Thyroid gland (tissue), 4 donors: ENCODE data around the gene NOL4. TPM values are rescaled to one million over a fixed set of nuclear protein-coding genes. Genes with fewer than 3 reads are reported as not detected.

ENCODE experiments used
- DNase-seq, 2 donors: peaks; one replicate each; pipeline ENCODE4 v3.0.0-alpha.2; 2019
- H3K27ac ChIP-seq, 3 donors: fragments of 200-600 bp; sonication (generic); 1 replicate in 2 of 3; 2 replicates in 1 of 3; pipeline ENCODE4 v1.5.1; 2016 to 2019; ENCODE audit warnings: mild to moderate bottlenecking in 1 of 3, moderate library complexity in 1 of 3
- H3K27me3 ChIP-seq: fragments of 200-600 bp; sonication (generic); one replicate; pipeline ENCODE4 v1.5.1; 2019
- H3K36me3 ChIP-seq, 2 donors: fragments of 200-600 bp; sonication (generic); one replicate each; pipeline ENCODE4 v1.5.1; 2016 to 2019
- H3K4me1 ChIP-seq, 2 donors: fragments of 200-600 bp; sonication (generic); one replicate each; pipeline ENCODE4 v1.5.1; 2017 to 2019
- H3K4me3 ChIP-seq, 3 donors: fragments of 200-600 bp; sonication (generic); replicated peaks in 1 of 3; 1 replicate in 2 of 3; 2 replicates in 1 of 3; pipeline ENCODE4 v1.5.1; 2016; ENCODE audit warnings: mild to moderate bottlenecking in 1 of 3
- H3K9me3 ChIP-seq: fragments of 200-600 bp; sonication (generic); one replicate; pipeline ENCODE4 v1.5.1; 2017
- CTCF ChIP-seq, 6 experiments: fragments of 200-600 bp in 3 of 6; fragments of 450-650 bp in 3 of 6; sonication (generic) in 3 of 6; IDR thresholded peaks; one replicate each; pipeline ENCODE4 v1.5.1; 2016 to 2019; ENCODE audit warnings: antibody characterized with exemption in 6 of 6, mild to moderate bottlenecking in 2 of 6, inconsistent platforms in 1 of 6, moderate library complexity in 1 of 6
- POLR2A ChIP-seq, 2 donors: fragments of 450-650 bp; IDR thresholded peaks; one replicate each; pipeline ENCODE4 v1.6.1; 2017; ENCODE audit warnings: antibody characterized with exemption in 2 of 2, mild to moderate bottlenecking in 2 of 2, moderate library complexity in 1 of 2
- WGBS, 2 donors: methylation state at CpG; one replicate each; pipeline ENCODE4 v1.1.5; 2017; 5-methylcytosine and 5-hydroxymethylcytosine counted together
- intact Hi-C: fragments of 100-400 bp; cut with DNase I; formaldehyde crosslinking; loops from one replicate; pipeline ENCODE4 v1.15.1; 2023
- total RNA-seq, 4 donors: library from RNA; depleted of rRNA; stranded (reverse); fragments of >200 nt; gene quantifications; one replicate each; pipeline ENCODE4 v1.2.3, GENCODE V29; 2016

The NOL4 gene
- total RNA-seq, 4 donors from 2014 or later = 0.81 to 14.3 (median 8.7) TPM

- intact Hi-C loops = no loop called here
- WGBS, 2 donors = 1 to 3% methylated on average over 34 to 51 of the region's 51 CpGs
- Histone ChIP-seq H3K27me3 (no peaks in the 10 kb centered on the region), H3K4me1 (peaks cover 3 to 7% of the 10 kb centered on the region in 2 donors), H3K4me3 (peak overlapping the region; percentile 40 to 74 (median 44)), H3K36me3 (no peaks in the 10 kb centered on the region), H3K27ac (no peak overlapping the region), H3K9me3 (no peaks in the 10 kb centered on the region)
- no peak for TF ChIP-seq CTCF (IDR thresholded peaks at IDR 0.05)
- no peak for TF ChIP-seq POLR2A (IDR thresholded peaks at IDR 0.05)
- peak; percentile 36 to 47 for DNase-seq
Measured at GRCh38 chr18:34223164-34223892, 1.4 kb downstream of the NOL4 start.

- Histone ChIP-seq H3K27me3 (no peaks in the 10 kb centered on the region), H3K4me3 (peak overlapping the region; percentile 40 to 44 (median 40)), H3K9me3 (no peaks in the 10 kb centered on the region), H3K27ac (peak overlapping the region in 1 of 3 donors; percentile 32), H3K36me3 (no peaks in the 10 kb centered on the region), H3K4me1 (peaks cover 3 to 7% of the 10 kb centered on the region in 2 donors)
- peak in 1 of 2 donors; percentile 43 for TF ChIP-seq POLR2A (IDR thresholded peaks at IDR 0.05)
- TF ChIP-seq CTCF (IDR thresholded peaks at IDR 0.05) = no peak
- 1% methylated on average over 40 to 68 of the region's 68 CpGs for WGBS, 2 donors
- intact Hi-C loops = no loop called here
- peak; percentile 52 to 55 for DNase-seq
Measured at GRCh38 chr18:34222307-34223163, 2.2 kb downstream of the NOL4 start.

- H3K4me1 ChIP-seq = peaks cover 3 to 7% of the 10 kb centered on the region in 2 donors
- no peaks in the 10 kb centered on the region for H3K9me3 ChIP-seq
- H3K27me3 ChIP-seq = no peaks in the 10 kb centered on the region
- 7 to 9% methylated on average over 11 of the region's 11 CpGs for WGBS, 2 donors
- H3K4me3 ChIP-seq = peak overlapping the region; percentile 40 to 44 (median 40)
- no peak overlapping the region for H3K27ac ChIP-seq
- intact Hi-C loops = no loop called here
- TF ChIP-seq POLR2A (IDR thresholded peaks at IDR 0.05) (no peak), CTCF (IDR thresholded peaks at IDR 0.05) (no peak)
- no peaks in the 10 kb centered on the region for H3K36me3 ChIP-seq
- peak; percentile 30 to 42 for DNase-seq
Measured at GRCh38 chr18:34221971-34222306, 2.8 kb downstream of the NOL4 start.

GRCh38 chr18:34220081-34220815, 4.5 kb downstream of the NOL4 start:
- Histone ChIP-seq H3K4me3 (no peak overlapping the region), H3K4me1 (peaks cover 2 to 7% of the 10 kb centered on the region in 2 donors), H3K36me3 (no peaks in the 10 kb centered on the region), H3K9me3 (no peaks in the 10 kb centered on the region), H3K27me3 (no peaks in the 10 kb centered on the region), H3K27ac (no peak overlapping the region)
- WGBS, 2 donors = 76 to 78% methylated on average over 6 of the region's 6 CpGs
- TF ChIP-seq CTCF (IDR thresholded peaks at IDR 0.05) (no peak), POLR2A (IDR thresholded peaks at IDR 0.05) (no peak)
- DNase-seq = no peak
- intact Hi-C loops = no loop called here
